SJCRH30 (cell line): ENCODE results near the gene CEP152. TPM values are rescaled to one million over a fixed set of nuclear protein-coding genes. Genes with fewer than 3 reads are reported as not detected.

ENCODE experiments used
- DNase-seq, 2 experiments: peaks; one replicate each; pipeline ENCODE4 v3.0.0-alpha.2; 2015 to 2020
- H3K27ac ChIP-seq: fragments of 250-450 bp; sonication (Bioruptor Pico); 2 replicates; pipeline ENCODE4 v1.5.1; 2020; ENCODE audit warnings: mild to moderate bottlenecking, moderate library complexity
- H3K27me3 ChIP-seq: fragments of 250-450 bp; sonication (Bioruptor Pico); 2 replicates; pipeline ENCODE4 v1.5.1; 2020; ENCODE audit warnings: mild to moderate bottlenecking, moderate library complexity
- H3K36me3 ChIP-seq: fragments of 250-450 bp; sonication (Bioruptor Pico); 2 replicates; pipeline ENCODE4 v1.5.1; 2020; ENCODE audit warnings: mild to moderate bottlenecking, moderate library complexity
- H3K4me1 ChIP-seq: fragments of 250-450 bp; sonication (Bioruptor Pico); 2 replicates; pipeline ENCODE4 v1.5.1; 2020; ENCODE audit warnings: mild to moderate bottlenecking, moderate library complexity
- H3K4me3 ChIP-seq: fragments of 250-450 bp; sonication (Bioruptor Pico); 2 replicates; pipeline ENCODE4 v1.5.1; 2020; ENCODE audit warnings: mild to moderate bottlenecking, moderate library complexity
- H3K9me3 ChIP-seq: fragments of 250-450 bp; sonication (Bioruptor Pico); replicated peaks from 2 replicates; pipeline ENCODE4 v1.5.1; 2020; ENCODE audit warnings: mild to moderate bottlenecking, moderate library complexity
- total RNA-seq: library from RNA; depleted of rRNA; stranded (reverse); fragments of >200 nt; shearing (Covaris generic); gene quantifications from 2 replicates; pipeline ENCODE4 v1.2.3, GENCODE V29; 2014

CEP152 gene
- total RNA-seq, 1 experiment from 2014 or later = 31.8 TPM

DNA sequence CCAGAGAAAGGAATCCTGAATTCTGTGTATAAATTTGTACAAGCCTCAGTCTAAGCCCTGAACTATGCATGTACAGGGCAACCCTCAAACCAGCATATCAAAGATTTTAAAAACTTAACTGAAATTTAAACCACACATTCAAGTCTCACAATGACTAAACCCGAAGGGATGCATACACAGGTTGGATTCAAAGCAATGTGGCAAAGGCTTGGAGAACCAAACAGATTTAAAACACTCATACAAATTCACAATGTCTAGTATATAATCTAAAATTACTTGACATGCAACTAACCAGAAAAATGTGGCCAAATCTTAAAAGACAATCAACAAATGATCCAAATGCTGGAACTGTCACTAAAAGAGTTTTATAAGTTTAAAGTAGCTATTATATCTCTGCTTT, 36.4 kb downstream of the CEP152 start:
- Histone ChIP-seq H3K9me3 (no peaks in the 10 kb centered on the region), H3K27me3 (no peaks in the 10 kb centered on the region), H3K36me3 (peaks cover 39% of the 10 kb centered on the region), H3K4me1 (no peaks in the 10 kb centered on the region), H3K27ac (no peak overlapping the region), H3K4me3 (no peak overlapping the region)
- no peak for DNase-seq

DNA sequence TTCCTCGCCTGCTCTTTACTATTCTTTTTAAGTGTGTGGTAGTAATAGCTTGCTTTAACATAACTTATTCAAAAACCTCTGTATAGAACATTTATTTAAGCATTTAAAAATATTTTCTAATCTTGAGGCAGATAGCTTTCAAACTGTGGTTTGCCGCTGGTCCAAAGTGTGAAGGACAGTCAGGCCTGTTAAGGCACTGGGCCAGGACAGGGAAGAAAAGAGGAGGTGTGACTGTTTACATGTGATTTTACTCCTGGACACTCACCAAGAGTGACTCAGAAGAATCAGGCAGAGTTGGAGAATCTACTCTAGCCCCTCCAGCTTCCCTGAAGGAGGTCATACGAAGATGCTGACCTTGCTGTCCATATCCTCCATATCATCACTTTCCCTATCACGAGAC, 44.7 kb downstream of the CEP152 start:
- no peak overlapping the region for H3K4me3 ChIP-seq
- DNase-seq = no peak
- H3K9me3 ChIP-seq = no peaks in the 10 kb centered on the region
- no peak overlapping the region for H3K27ac ChIP-seq
- H3K36me3 ChIP-seq = peaks cover 64% of the 10 kb centered on the region
- H3K27me3 ChIP-seq = no peaks in the 10 kb centered on the region
- H3K4me1 ChIP-seq = no peaks in the 10 kb centered on the region

DNA sequence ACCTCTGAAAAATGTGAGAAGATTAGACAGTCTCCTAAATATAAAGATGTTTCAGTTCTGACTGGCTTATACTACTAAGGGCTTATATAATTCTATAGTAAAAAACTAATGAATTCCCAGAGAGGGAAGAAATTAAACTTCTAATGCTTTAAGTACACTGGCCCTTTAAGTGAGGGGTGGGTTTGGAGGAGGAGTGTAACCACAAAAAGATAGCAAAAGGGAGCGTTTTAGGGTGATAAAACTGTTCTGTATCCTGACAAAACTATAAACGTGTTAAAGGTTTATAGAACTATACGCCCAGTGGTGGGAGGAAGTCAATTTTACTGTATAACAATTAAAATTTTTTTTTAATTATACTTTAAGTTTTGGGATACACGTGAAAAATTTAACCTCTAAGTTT, 45.8 kb downstream of the CEP152 start:
- no peak for DNase-seq
- H3K4me3 ChIP-seq = no peak overlapping the region

DNA sequence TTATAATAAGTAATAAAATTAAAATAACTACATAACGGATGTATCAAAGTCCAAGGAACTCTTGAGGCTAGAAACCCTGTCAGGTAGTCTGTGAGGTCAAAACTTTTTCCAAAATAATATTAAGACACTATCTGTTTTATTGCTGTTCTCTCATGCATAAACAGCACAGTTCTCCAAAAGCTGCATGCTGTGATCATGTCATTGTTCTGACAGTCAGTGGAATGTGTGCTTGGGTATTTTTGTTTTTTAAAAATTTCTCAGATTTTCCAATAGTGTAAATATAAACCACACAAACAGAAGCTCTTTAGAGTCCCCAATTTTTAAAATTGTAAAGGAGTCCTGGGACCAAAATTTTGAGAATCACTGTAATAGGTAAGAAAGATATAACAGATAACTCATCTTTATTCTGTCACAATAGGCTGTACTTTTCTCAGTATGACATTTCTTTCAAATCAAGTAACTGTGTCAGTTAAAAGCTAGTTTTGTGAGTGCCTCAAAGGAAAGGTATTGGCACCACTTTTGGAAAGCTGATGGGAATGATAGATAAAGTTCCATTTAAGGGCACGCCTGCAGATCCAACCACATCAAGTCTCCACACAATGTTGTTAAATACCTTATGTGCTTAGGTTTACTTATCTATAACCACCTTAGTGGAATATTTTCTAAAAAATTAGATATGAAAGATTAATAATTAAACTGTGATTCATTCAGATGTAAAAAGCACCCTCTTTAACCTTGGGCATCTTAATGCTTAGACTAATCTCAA, 49.3 kb downstream of the CEP152 start:
- Histone ChIP-seq H3K36me3 (peaks cover 52% of the 10 kb centered on the region), H3K9me3 (no peaks in the 10 kb centered on the region), H3K4me1 (no peaks in the 10 kb centered on the region), H3K27me3 (no peaks in the 10 kb centered on the region), H3K4me3 (no peak overlapping the region), H3K27ac (no peak overlapping the region)
- no peak for DNase-seq

More for the DNA sequence above, 45.8 kb downstream of the CEP152 start:
- Histone ChIP-seq H3K36me3 (peaks cover 63% of the 10 kb centered on the region), H3K27ac (no peak overlapping the region), H3K9me3 (no peaks in the 10 kb centered on the region), H3K4me1 (no peaks in the 10 kb centered on the region), H3K27me3 (no peaks in the 10 kb centered on the region)

DNA sequence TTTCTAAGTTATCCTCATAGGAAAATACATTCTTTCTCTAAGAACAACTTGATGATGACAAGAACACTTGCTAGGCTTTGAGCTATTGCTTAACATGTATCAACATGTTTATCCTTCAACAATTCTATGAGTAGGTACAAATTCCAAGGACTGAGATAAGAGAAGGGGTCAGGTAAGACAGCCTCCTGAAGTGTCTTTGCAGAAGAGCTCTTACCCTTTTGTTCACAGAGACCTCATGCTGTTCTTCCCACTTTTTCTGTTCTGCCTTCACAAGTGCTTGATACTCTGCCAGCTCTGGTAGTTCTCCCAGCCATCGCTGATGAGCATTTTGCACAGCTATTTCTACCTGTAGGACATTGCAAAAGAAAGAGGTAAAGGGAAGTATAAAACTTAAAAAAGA, 50.9 kb downstream of the CEP152 start:
- Histone ChIP-seq H3K4me1 (no peaks in the 10 kb centered on the region), H3K9me3 (no peaks in the 10 kb centered on the region), H3K27me3 (no peaks in the 10 kb centered on the region), H3K27ac (no peak overlapping the region), H3K4me3 (no peak overlapping the region), H3K36me3 (peaks cover 53% of the 10 kb centered on the region)
- DNase-seq = no peak

DNA sequence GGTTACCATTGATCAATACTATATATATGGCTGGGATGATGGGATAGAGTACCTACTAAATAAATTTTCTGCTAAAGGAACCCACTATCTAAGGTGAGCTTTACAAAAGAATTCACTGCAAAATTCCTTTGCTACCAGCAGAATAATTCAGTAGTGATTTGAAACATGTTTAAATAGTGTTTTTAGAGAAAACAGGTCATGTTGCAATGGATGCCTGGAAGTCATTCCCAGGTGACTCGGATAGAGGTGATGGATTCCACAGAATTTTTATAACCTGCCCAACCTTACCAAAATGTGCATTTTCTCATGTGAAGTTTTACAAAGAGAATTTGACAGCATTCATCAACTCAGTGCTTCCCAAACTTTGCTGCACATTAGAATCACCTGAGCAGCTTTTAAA, 53.2 kb downstream of the CEP152 start:
- Histone ChIP-seq H3K4me3 (no peak overlapping the region), H3K9me3 (no peaks in the 10 kb centered on the region), H3K36me3 (peaks cover 42% of the 10 kb centered on the region), H3K4me1 (no peaks in the 10 kb centered on the region), H3K27ac (no peak overlapping the region), H3K27me3 (no peaks in the 10 kb centered on the region)
- DNase-seq = no peak

DNA sequence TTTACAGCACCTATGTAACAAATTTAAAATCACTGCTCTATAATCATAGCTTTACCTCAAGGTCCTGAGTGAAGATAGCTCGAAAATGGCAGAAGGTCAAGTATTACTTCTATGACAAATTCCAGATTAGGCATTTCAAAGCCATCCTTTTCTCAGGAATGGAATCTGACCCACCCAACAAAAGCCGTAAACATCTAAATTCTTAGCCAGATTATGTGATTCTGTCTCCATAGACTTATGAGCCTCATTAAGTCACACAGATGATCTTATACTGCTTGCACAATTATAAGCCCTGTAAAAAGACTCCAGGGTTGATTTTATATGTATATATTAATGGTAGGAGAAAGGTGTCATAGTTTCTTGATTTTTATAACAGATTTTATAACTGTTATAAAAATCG, 56.9 kb downstream of the CEP152 start:
- DNase-seq = no peak
- H3K27ac ChIP-seq = no peak overlapping the region
- peaks cover 44% of the 10 kb centered on the region for H3K36me3 ChIP-seq
- H3K27me3 ChIP-seq = no peaks in the 10 kb centered on the region
- H3K4me1 ChIP-seq = no peaks in the 10 kb centered on the region
- no peak overlapping the region for H3K4me3 ChIP-seq
- no peaks in the 10 kb centered on the region for H3K9me3 ChIP-seq

DNA sequence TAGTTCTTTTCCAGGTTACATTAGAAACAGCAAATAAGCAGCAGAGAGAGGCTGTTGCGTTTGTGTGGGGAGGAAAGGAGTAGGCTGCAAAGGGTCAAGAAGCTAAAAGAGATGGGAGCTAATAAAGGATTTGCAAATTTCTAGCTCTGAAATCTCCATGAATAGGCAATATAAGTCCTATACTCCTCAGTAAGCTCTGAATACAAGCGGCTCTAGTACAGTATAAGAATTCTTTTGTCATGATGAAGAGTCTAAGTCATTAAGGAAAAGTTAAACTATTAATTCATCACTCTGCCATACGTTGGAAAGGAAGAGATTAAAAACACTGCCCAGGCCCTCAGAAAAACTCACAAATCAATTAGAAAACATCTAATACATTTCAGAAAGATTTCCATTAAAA, 59.3 kb downstream of the CEP152 start:
- no peaks in the 10 kb centered on the region for H3K27me3 ChIP-seq
- no peak for DNase-seq
- H3K36me3 ChIP-seq = peaks cover 32% of the 10 kb centered on the region
- no peak overlapping the region for H3K27ac ChIP-seq
- H3K4me3 ChIP-seq = no peak overlapping the region
- H3K4me1 ChIP-seq = no peaks in the 10 kb centered on the region
- H3K9me3 ChIP-seq = no peaks in the 10 kb centered on the region

DNA sequence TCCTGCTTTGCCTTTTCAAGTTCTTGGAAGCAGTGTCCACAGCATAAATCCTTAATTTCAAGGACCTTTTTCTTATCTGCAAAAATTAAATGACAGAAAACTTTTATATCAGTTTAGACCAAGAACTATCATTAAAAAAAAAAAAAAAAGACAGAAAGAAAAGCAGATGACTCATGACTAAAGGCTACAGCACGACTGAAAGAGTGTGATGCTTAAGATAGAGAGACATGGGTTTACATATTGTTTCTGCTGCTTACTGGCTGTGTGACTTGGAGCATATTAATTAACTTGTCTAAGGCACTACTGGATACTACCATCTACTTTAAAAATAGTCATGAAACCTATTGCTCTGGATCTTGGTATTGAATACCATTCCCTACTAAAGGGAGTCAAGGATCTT, 62.3 kb downstream of the CEP152 start:
- no peak for DNase-seq
- no peak overlapping the region for H3K27ac ChIP-seq
- H3K9me3 ChIP-seq = no peaks in the 10 kb centered on the region
- no peaks in the 10 kb centered on the region for H3K4me1 ChIP-seq
- peaks cover 42% of the 10 kb centered on the region for H3K36me3 ChIP-seq
- H3K27me3 ChIP-seq = no peaks in the 10 kb centered on the region
- H3K4me3 ChIP-seq = no peak overlapping the region

DNA sequence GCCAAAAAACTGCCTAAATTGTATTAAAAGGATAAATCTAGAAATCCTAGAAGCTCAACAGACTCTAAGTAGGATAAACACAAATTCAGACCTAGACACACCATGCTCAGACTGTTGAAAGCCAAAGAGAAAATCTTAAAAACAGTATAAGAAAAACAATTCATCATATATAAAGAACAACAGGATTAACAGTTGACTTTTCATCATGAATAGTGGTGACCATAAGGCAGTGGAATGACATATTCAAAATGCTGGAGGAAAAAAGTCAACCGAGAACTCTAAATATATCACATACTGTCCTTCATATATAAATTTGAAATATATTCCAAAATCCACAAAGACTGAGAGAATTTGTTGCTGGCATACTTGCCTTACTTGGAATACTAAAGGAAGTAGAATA, 77.3 kb downstream of the CEP152 start:
- H3K9me3 ChIP-seq = no peaks in the 10 kb centered on the region
- H3K27ac ChIP-seq = no peak overlapping the region
- H3K4me3 ChIP-seq = no peak overlapping the region
- DNase-seq = no peak
- H3K27me3 ChIP-seq = no peaks in the 10 kb centered on the region
- H3K36me3 ChIP-seq = peaks cover 31% of the 10 kb centered on the region
- H3K4me1 ChIP-seq = no peaks in the 10 kb centered on the region

DNA sequence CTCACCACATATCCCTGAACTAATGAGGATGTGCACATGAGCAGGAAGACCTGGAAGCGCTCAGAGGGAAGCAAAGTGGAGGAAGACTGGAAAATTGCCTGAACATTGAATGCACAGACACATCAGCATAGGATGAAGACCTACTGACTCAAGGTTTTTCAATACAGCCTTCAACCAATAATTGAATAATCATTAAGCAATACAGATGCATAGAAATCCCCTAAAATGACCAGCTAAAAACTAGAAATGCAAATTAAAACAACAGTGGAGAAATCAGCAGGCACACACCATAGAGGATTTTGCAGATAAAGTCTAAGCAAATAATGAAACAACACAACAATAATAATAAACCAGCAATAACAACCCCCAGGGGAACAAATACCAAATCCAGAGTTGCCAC, 80.4 kb downstream of the CEP152 start:
- no peak overlapping the region for H3K27ac ChIP-seq
- H3K36me3 ChIP-seq = peaks cover 25% of the 10 kb centered on the region
- no peaks in the 10 kb centered on the region for H3K9me3 ChIP-seq
- H3K27me3 ChIP-seq = no peaks in the 10 kb centered on the region
- H3K4me1 ChIP-seq = no peaks in the 10 kb centered on the region
- no peak for DNase-seq
- no peak overlapping the region for H3K4me3 ChIP-seq

DNA sequence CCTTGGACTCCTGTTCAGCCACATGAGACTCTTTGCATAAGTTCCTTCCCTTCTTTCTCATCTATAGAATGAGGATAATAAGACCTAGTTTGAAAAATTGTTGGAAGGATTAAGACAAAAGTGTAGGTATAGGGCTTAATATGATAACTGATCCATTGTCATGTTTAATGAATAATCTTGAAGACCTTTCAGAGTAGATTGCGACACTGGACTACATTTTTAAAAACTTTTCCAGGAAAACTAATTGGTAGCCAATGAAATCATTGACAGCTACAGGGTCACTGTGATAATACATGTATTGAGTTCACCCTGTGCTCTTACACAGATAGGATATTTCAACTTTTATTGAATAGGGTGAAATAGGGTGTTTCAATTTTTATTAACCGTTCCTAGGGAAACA, 86.9 kb downstream of the CEP152 start:
- no peak for DNase-seq
- H3K36me3 ChIP-seq = peaks cover 14% of the 10 kb centered on the region
- no peaks in the 10 kb centered on the region for H3K9me3 ChIP-seq
- H3K4me3 ChIP-seq = no peak overlapping the region
- H3K4me1 ChIP-seq = no peaks in the 10 kb centered on the region
- no peak overlapping the region for H3K27ac ChIP-seq
- H3K27me3 ChIP-seq = no peaks in the 10 kb centered on the region

DNA sequence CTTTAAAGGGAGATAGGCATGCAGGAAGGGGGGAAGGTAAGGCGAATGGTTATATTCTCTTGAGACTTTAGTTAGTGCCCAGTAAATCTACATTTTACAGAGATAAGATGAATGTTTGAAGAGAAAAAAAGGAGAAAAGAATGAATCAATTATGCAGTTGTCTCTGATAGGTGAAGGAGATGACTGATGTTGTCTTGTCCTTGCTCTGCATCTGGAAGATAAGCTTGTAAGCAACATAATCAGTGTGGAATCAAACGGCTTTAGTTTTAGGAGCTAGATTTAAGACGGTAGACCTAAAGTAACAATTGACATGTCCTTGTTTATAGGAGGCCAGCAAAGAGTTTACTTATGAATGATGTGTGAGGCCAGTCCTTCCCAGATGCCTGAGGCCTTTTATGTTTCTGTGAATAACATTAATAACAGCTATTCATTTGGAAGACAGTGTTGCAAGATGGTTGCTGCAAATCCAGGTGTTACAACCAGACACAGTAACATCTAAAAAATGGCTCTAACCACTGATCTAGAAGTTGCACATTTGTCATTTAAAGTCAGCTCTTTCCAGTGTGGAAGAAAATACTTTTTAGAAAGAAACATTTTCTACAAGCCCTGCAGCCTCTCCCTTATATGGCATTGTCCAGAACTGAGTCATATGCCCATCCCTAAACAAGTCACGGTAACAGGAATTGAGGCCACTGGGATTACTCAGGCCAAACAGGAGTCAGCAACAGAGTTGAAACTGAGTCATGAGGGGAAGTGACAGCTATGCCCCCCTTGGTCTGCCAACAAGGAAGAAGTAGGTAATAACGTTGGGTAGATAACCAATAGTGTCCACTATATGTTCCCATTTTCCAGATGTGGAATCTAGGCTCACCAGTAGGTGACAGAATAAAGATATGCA, 87.9 kb downstream of the CEP152 start:
- H3K36me3 ChIP-seq = peaks cover 5% of the 10 kb centered on the region; the same call in 1 of the 2 replicates
- no peaks in the 10 kb centered on the region for H3K9me3 ChIP-seq
- H3K27me3 ChIP-seq = no peaks in the 10 kb centered on the region
- no peak overlapping the region for H3K27ac ChIP-seq
- no peaks in the 10 kb centered on the region for H3K4me1 ChIP-seq
- no peak for DNase-seq
- no peak overlapping the region for H3K4me3 ChIP-seq

DNA sequence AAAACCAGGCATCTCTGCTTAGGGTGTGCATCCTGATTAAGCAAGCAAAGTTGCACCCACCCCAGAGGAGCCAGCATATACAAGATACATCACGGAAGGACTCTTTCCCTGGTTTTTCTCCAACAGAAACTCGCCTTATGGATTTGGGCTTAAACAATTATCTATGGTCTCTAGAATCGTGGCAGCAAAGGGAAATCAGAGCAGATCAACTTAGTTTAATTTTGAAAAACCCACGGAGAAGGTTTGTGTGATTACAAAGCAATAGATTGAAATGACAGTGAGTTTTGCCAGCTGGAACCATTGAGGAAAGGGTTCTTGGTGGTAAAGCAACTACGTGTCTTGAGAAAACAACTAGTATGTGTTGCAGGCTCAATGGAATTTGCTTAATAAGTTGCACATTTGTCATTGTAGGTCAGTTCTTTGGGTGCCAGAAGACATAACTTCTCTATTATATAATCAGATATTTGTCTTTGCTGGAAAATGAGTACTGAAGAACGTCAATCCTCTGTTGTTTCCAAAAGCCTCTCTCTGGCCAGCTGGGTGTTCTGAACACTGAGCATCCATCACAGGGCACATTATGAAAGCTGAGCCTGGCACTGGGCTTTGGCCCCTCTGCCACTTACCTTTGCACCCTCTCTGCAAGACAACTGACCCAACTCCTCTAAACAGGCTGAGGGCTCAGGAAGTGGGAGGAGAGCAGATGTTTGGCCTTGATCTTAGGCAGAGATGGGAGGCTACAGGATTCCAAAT, 89.6 kb downstream of the CEP152 start:
- Histone ChIP-seq H3K27me3 (no peaks in the 10 kb centered on the region), H3K4me3 (no peak overlapping the region), H3K27ac (no peak overlapping the region), H3K9me3 (peaks cover 2% of the 10 kb centered on the region), H3K36me3 (peaks cover 4% of the 10 kb centered on the region; the same call in 1 of the 2 replicates), H3K4me1 (no peaks in the 10 kb centered on the region)
- DNase-seq = no peak

DNA sequence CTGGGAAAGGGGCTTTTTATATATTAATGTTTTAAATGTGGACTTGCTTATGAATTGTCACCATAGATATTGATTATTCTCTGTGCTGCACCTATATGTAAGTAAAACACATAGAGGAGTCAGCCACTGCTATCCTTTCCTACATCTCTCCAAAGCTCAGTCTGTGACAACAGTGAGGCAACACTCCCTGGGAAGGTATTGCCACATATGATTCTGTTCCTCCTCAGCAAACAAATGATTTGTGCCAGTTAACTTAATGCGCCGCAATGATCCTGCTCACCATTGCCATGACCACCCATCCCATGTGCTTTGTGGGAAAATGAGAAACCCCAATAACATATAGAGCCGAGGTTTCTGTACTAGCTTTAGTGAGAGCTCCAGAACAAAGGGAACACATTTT, 90.2 kb downstream of the CEP152 start:
- Histone ChIP-seq H3K4me3 (no peak overlapping the region), H3K4me1 (no peaks in the 10 kb centered on the region), H3K9me3 (peaks cover 8% of the 10 kb centered on the region), H3K36me3 (peaks cover 4% of the 10 kb centered on the region; the same call in 1 of the 2 replicates), H3K27ac (no peak overlapping the region), H3K27me3 (no peaks in the 10 kb centered on the region)
- no peak for DNase-seq
